ENCODE results near the gene GNA14.

DNA sequence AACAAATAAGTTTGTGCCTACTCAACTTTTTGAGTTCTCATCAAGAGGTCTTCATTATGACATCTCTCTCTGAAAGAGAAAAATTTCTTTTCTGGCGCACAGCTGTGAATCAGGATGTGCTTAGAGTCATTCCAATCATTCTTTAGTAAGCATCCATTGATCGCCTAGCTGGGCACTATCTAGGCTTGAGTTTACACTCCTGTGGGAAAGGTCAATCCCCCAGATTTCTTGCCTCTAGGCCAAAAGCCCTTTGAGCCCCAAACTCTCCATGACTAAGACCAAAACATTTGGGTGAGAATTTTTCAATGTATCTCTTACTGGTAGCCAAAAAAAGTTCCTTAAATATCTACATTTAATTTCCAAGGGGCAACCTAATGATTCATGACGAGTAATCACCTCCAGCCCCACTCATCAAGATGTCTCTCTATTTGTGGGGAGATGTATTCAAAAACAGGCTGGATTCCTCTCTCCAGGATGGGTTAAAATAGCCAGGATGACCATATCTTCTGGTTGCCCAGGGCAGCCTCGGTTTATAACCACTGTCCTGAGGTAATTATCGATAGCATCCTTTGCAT lies 101.7 kb downstream of the GNA14 start:
- no peak for TF ChIP-seq POLR2A (IDR thresholded peaks at IDR 0.05)
- TF ChIP-seq, protein P1, sequence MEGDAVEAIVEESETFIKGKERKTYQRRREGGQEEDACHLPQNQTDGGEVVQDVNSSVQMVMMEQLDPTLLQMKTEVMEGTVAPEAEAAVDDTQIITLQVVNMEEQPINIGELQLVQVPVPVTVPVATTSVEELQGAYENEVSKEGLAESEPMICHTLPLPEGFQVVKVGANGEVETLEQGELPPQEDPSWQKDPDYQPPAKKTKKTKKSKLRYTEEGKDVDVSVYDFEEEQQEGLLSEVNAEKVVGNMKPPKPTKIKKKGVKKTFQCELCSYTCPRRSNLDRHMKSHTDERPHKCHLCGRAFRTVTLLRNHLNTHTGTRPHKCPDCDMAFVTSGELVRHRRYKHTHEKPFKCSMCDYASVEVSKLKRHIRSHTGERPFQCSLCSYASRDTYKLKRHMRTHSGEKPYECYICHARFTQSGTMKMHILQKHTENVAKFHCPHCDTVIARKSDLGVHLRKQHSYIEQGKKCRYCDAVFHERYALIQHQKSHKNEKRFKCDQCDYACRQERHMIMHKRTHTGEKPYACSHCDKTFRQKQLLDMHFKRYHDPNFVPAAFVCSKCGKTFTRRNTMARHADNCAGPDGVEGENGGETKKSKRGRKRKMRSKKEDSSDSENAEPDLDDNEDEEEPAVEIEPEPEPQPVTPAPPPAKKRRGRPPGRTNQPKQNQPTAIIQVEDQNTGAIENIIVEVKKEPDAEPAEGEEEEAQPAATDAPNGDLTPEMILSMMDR (IDR thresholded peaks at IDR 0.05): no peak

Measured in lower leg skin (tissue), 3 donors.